GM18499 (cell line): ENCODE data around the gene ACSF3.
"Not testable (repeated sequence)": the region's sequence is repeated elsewhere in the genome, so short reads cannot be mapped to it uniquely, and the experiment has no call there.

ENCODE experiments used
- ATAC-seq: cut with Tn5 transposase; IDR thresholded peaks from one replicate; pipeline ENCODE4 v1.9.1; 2021; ENCODE audit warnings: moderate number of reproducible peaks; ENCODE audit not compliant: insufficient read depth, unreplicated experiment

The ACSF3 gene

GRCh38 chr16:89090669-89091426 lies 2.8 kb upstream of the ACSF3 start:
- ATAC-seq, result no peak

GRCh38 chr16:89092013-89092412 lies 1.6 kb upstream of the ACSF3 start:
- ATAC-seq, result no peak

- ATAC-seq, result not testable (repeated sequence)
Measured at GRCh38 chr16:89093252-89093601, 425 bp upstream of the ACSF3 start.

- no peak for ATAC-seq
Measured at GRCh38 chr16:89094252-89094879, 714 bp downstream of the ACSF3 start.

GRCh38 chr16:89094880-89095258 lies 1.2 kb downstream of the ACSF3 start:
- ATAC-seq, result no peak

GRCh38 chr16:89095491-89095951 lies 1.9 kb downstream of the ACSF3 start:
- ATAC-seq, result no peak

GRCh38 chr16:89096042-89096717 lies 2.5 kb downstream of the ACSF3 start:
- ATAC-seq, result no peak

GRCh38 chr16:89096768-89097391 lies 3.2 kb downstream of the ACSF3 start:
- no peak for ATAC-seq

GRCh38 chr16:89097392-89097772 lies 3.7 kb downstream of the ACSF3 start:
- no peak for ATAC-seq

- no peak for ATAC-seq
Measured at GRCh38 chr16:89098767-89099430, 5.2 kb downstream of the ACSF3 start.

GRCh38 chr16:89099905-89100304 lies 6.3 kb downstream of the ACSF3 start:
- no peak for ATAC-seq

- no peak for ATAC-seq
Measured at GRCh38 chr16:89100601-89101302, 7.1 kb downstream of the ACSF3 start.

GRCh38 chr16:89101303-89102040 lies 7.8 kb downstream of the ACSF3 start:
- no peak for ATAC-seq

- no peak for ATAC-seq
Measured at GRCh38 chr16:89102041-89102471, 8.4 kb downstream of the ACSF3 start.

GRCh38 chr16:89102481-89103073 lies 8.9 kb downstream of the ACSF3 start:
- no peak for ATAC-seq

GRCh38 chr16:89103156-89103555 lies 9.5 kb downstream of the ACSF3 start:
- no peak for ATAC-seq

GRCh38 chr16:89103781-89104180 lies 10.1 kb downstream of the ACSF3 start:
- ATAC-seq, result no peak

GRCh38 chr16:89104303-89104702 lies 10.7 kb downstream of the ACSF3 start:
- no peak for ATAC-seq
